ENCODE results near the gene KLRF2.

GRCh38 chr12:9851050-9851449 lies 30.2 kb upstream of the KLRF2 start:
- no peak for TF ChIP-seq SUZ12 (IDR thresholded peaks at IDR 0.05; ENCODE audit: extremely low read depth, insufficient read depth, insufficient read length)
- TF ChIP-seq ZNF274 (IDR thresholded peaks at IDR 0.05; ENCODE audit: low read depth, low read length): no peak
